ENCODE measurements around the gene SIRPG. TPM values are rescaled to one million over a fixed set of nuclear protein-coding genes. Genes with fewer than 3 reads are reported as not detected.

Gene SIRPG
- total RNA-seq, 2 donors from 2014 or later: not detected

DNA sequence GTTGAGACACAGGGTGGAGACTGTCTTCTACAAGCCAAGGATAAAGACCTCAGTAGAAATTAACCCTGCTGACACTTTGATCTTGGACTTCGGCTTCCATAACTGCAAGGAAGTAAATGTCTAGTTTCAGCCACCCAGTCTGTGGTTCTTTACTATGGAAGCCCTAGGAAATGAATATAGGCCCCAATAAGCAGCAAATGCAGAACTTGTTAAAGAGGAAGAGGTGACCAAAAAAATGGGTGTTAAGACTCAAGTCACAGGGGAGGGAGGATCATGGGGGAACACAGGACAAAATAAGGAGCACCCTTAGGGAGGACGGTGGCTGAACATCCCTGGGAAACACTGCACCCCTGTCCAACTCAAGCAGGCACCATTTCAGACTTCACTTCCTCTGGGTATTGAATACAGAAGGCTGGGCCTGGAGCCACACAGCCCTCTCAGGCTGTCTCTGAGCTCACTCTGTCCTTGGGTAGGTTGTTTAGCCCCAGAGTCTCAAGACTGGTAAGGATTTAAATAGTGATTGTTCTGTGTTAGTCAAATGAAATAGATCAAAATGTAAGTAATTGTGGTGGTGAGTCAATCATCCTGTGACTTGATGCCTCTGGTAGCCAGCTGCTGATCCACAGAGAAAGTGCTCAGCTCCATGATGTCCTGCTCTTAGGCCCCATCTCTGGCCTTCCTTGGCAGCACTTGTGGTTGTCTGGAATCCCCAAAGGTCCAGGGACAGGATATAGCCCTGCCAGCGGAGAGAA, 69.6 kb downstream of the SIRPG start:
- Mint-ChIP-seq H3K9me3 (no peaks in the 10 kb centered on the region), H3K27me3 (ENCODE audit: insufficient read depth) (no peaks in the 10 kb centered on the region), H3K36me3 (ENCODE audit: low read depth) (no peaks in the 10 kb centered on the region), H3K27ac (no peak overlapping the region), H3K4me1 (no peaks in the 10 kb centered on the region), H3K4me3 (no peak overlapping the region)
- Histone ChIP-seq H3K27ac (ENCODE audit: low read depth, low read length) (no peak overlapping the region), H3K9me3 (ENCODE audit: control insufficient read depth, low read length) (no peaks in the 10 kb centered on the region), H3K9ac (ENCODE audit: extremely low read depth, low read length, poor library complexity, severe bottlenecking) (no peak overlapping the region), H3K4me3 (ENCODE audit: low read length) (no peak overlapping the region), H3K36me3 (ENCODE audit: control insufficient read depth, insufficient read depth, low read length) (no peaks in the 10 kb centered on the region), H3K27me3 (ENCODE audit: control insufficient read depth, insufficient read depth, low read length, poor library complexity, severe bottlenecking) (no peaks in the 10 kb centered on the region), H3K4me1 (ENCODE audit: control insufficient read depth, insufficient read depth, low read length) (no peaks in the 10 kb centered on the region)
- DNase-seq: no peak
- no CpG with 5 or more reads among the region's 3 CpGs for WGBS, 2 experiments (ENCODE audit: insufficient coverage in 1 of 2, insufficient read length in 1 of 2)
- no peak for TF ChIP-seq CTCF (conservative IDR thresholded peaks at IDR 0.05)

DNA sequence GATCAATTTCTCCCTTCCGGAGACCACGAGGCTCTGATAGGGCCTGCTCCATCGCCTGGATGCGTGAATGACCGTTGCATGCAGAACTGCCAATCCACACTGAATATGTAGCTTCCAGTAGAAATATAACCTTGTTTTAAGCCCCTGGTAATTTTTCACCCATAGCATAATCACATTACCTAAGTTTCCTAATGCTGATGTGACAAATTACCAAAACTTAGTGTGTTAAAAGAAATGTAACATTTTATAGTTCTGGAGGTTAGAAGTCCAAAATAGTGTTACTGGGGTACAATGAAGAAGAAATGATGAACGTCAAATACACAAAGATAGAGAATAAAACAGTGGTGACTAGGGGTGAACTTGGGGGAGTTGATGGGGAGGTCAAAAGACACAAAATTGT, 78.1 kb downstream of the SIRPG start:
- Mint-ChIP-seq H3K36me3 (ENCODE audit: low read depth) (no peaks in the 10 kb centered on the region), H3K9me3 (no peaks in the 10 kb centered on the region), H3K4me3 (no peak overlapping the region), H3K4me1 (no peaks in the 10 kb centered on the region), H3K27ac (no peak overlapping the region), H3K27me3 (ENCODE audit: insufficient read depth) (no peaks in the 10 kb centered on the region)
- Histone ChIP-seq H3K4me1 (ENCODE audit: control insufficient read depth, insufficient read depth, low read length) (no peaks in the 10 kb centered on the region), H3K4me3 (ENCODE audit: low read length) (no peak overlapping the region), H3K27ac (ENCODE audit: low read depth, low read length) (no peak overlapping the region), H3K9ac (ENCODE audit: extremely low read depth, low read length, poor library complexity, severe bottlenecking) (no peak overlapping the region), H3K9me3 (ENCODE audit: control insufficient read depth, low read length) (no peaks in the 10 kb centered on the region), H3K36me3 (ENCODE audit: control insufficient read depth, insufficient read depth, low read length) (no peaks in the 10 kb centered on the region), H3K27me3 (ENCODE audit: control insufficient read depth, insufficient read depth, low read length, poor library complexity, severe bottlenecking) (no peaks in the 10 kb centered on the region)
- no peak for DNase-seq
- 91 to 94% methylated on average over 6 of the region's 6 CpGs for WGBS, 2 experiments (ENCODE audit: insufficient coverage in 1 of 2, insufficient read length in 1 of 2)
- TF ChIP-seq CTCF (conservative IDR thresholded peaks at IDR 0.05): no peak

Other genes with a start within 250 kb of the SIRPG start
- gene NSFL1C, start 190.9 kb downstream of the SIRPG start, total RNA-seq: 100 to 1,000 TPM in 1 of 2 donors, 10 to 100 TPM in 1; 90.9 to 117 TPM
- not detected for gene SIRPB2, start 166.4 kb downstream of the SIRPG start, total RNA-seq
- gene SIRPD, start 100.1 kb downstream of the SIRPG start, total RNA-seq: not detected
- gene SIRPB1, start 37.8 kb downstream of the SIRPG start, total RNA-seq: under 1 TPM; 0.42 to 0.66 TPM
- gene SIRPA, start 237.6 kb upstream of the SIRPG start, total RNA-seq: 1 to 10 TPM; 5.1 to 6.3 TPM

Data from endodermal cell (in vitro differentiated cells).